Measurements from ENCODE around the gene NRXN3. TPM values are rescaled to one million over a fixed set of nuclear protein-coding genes. Genes with fewer than 3 reads are reported as not detected.

Gene NRXN3
- total and polyA plus RNA-seq, 2 of the 4 experiments (the other 2 are of a cell fraction), result 4.8 to 25.1 TPM

GRCh38 chr14:79482825-79483224, 1312.7 kb downstream of the NRXN3 start:
- no peak overlapping the region; the same call in 1 of the 2 replicates for H4K5ac ChIP-seq (ENCODE audit: low read depth, low read length)
- H2AK9ac ChIP-seq (replicated peaks; ENCODE audit: low read depth, low read length, poor library complexity), result no peak overlapping the region
- no peak overlapping the region for H3K14ac ChIP-seq (replicated peaks; ENCODE audit: low read depth, low read length)
- H2BK120ac ChIP-seq (ENCODE audit: low read depth, low read length), result no peak overlapping the region
- no peaks in the 10 kb centered on the region for H3K27me3 ChIP-seq (ENCODE audit: control insufficient read depth, insufficient read depth, low read length)
- H3K23ac ChIP-seq (ENCODE audit: low read depth, low read length), result no peak overlapping the region
- no peak overlapping the region for H3K4me3 ChIP-seq (ENCODE audit: insufficient read depth, low read depth, low read length)
- no peak overlapping the region for H3K56ac ChIP-seq (ENCODE audit: extremely low read depth, insufficient read depth, low read length)
- H2BK15ac ChIP-seq (ENCODE audit: low read depth, low read length), result no peak overlapping the region
- H4K8ac ChIP-seq (ENCODE audit: low read depth in 2 of 2, low read length in 2 of 2), result no peak overlapping the region
- no peaks in the 10 kb centered on the region for H4K20me1 ChIP-seq (ENCODE audit: insufficient read depth, low read length)
- H3K79me1 ChIP-seq (ENCODE audit: low read depth in 1 of 2, low read length in 2 of 2), result no peaks in the 10 kb centered on the region; a peak in 1 of 4 replicates
- no peaks in the 10 kb centered on the region for H3K9me3 ChIP-seq (ENCODE audit: control insufficient read depth, insufficient read depth, low read length)
- DNase-seq (no peak), ATAC-seq (ENCODE audit: low read depth) (no peak)
- no peak overlapping the region for H3K27ac ChIP-seq (ENCODE audit: insufficient read depth, low read length)
- in situ Hi-C loops (cut with MboI; ENCODE audit: low sequenced_read_pairs), result no loop called here
- H3K4me2 ChIP-seq (ENCODE audit: low read depth, low read length), result no peak overlapping the region
- ChIA-PET POLR2A (ENCODE audit: unreplicated experiment) (no interaction called here), CTCF (interaction anchor here (0.7 to 1.5 kb wide), 2 partner anchors 9 to 75 kb away, joined by 3 to 6 read pairs; no protein-coding TSS in a partner anchor)
- WGBS, 2 experiments (ENCODE audit: extremely low coverage in 2 of 2, insufficient read length in 1 of 2), result no CpG with 5 or more reads among the region's 1 CpG
- H3K4me1 ChIP-seq (ENCODE audit: control insufficient read depth, insufficient read depth, low read length), result no peaks in the 10 kb centered on the region; the same call in 1 of the 2 replicates
- no peak overlapping the region for H2AFZ ChIP-seq (replicated peaks; ENCODE audit: low read length, poor library complexity)
- no peak overlapping the region for H2AK5ac ChIP-seq (ENCODE audit: low read depth, low read length)
- intact Hi-C loops (cut with micrococcal nuclease), result no loop called here
- no TSS peak for BruUV-seq (replicated peaks)
- H2BK5ac ChIP-seq (ENCODE audit: low read depth, low read length, poor library complexity, severe bottlenecking), result no peak overlapping the region
- TF ChIP-seq RCOR1 (IDR thresholded peaks at IDR 0.05; ENCODE audit: insufficient replicate concordance, low read length) (no peak), SMC3 (IDR thresholded peaks at IDR 0.05; ENCODE audit: low read depth, low read length) (no peak), CEBPB (IDR thresholded peaks at IDR 0.05; ENCODE audit: low read depth, low read length) (no peak), MXI1 (IDR thresholded peaks at IDR 0.05; ENCODE audit: borderline replicate concordance, low read depth, low read length) (no peak), NFE2L2 (IDR thresholded peaks at IDR 0.05; ENCODE audit: low read depth, low read length) (no peak), ELK1 (IDR thresholded peaks at IDR 0.05; ENCODE audit: borderline replicate concordance, low read depth, low read length) (no peak), BHLHE40 (IDR thresholded peaks at IDR 0.05; ENCODE audit: low read depth, low read length) (no peak), RAD21 (IDR thresholded peaks at IDR 0.05; ENCODE audit: low read length) (no peak), RFX5 (IDR thresholded peaks at IDR 0.05; ENCODE audit: low read depth, low read length) (no peak), POLR2A (IDR thresholded peaks at IDR 0.05; ENCODE audit: low read depth, low read length) (no peak), MAFK (IDR thresholded peaks at IDR 0.05; ENCODE audit: low read depth, low read length) (no peak), MAZ (IDR thresholded peaks at IDR 0.05; ENCODE audit: borderline replicate concordance, low read depth, low read length) (no peak), FOS (IDR thresholded peaks at IDR 0.05; ENCODE audit: low read depth, low read length) (no peak), USF2 (IDR thresholded peaks at IDR 0.05; ENCODE audit: low read depth, low read length) (no peak), CHD1 (IDR thresholded peaks at IDR 0.05; ENCODE audit: low read depth, low read length) (no peak)
- TF ChIP-seq, protein P1, sequence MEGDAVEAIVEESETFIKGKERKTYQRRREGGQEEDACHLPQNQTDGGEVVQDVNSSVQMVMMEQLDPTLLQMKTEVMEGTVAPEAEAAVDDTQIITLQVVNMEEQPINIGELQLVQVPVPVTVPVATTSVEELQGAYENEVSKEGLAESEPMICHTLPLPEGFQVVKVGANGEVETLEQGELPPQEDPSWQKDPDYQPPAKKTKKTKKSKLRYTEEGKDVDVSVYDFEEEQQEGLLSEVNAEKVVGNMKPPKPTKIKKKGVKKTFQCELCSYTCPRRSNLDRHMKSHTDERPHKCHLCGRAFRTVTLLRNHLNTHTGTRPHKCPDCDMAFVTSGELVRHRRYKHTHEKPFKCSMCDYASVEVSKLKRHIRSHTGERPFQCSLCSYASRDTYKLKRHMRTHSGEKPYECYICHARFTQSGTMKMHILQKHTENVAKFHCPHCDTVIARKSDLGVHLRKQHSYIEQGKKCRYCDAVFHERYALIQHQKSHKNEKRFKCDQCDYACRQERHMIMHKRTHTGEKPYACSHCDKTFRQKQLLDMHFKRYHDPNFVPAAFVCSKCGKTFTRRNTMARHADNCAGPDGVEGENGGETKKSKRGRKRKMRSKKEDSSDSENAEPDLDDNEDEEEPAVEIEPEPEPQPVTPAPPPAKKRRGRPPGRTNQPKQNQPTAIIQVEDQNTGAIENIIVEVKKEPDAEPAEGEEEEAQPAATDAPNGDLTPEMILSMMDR (conservative IDR thresholded peaks at IDR 0.05; ENCODE audit: low read depth, low read length), result no peak
- no peak overlapping the region for H3K4ac ChIP-seq (ENCODE audit: low read depth, low read length)
- no peak overlapping the region for H4K91ac ChIP-seq (ENCODE audit: insufficient read depth, low read depth, low read length)
- peaks cover 3% of the 10 kb centered on the region; the same call in 1 of the 2 replicates for H3K9me1 ChIP-seq (ENCODE audit: insufficient read depth, low read length)
- no peak overlapping the region for H3K9ac ChIP-seq (ENCODE audit: low read depth, low read length)
- dilution Hi-C loops (cut with HindIII; ENCODE audit: low sequenced_read_pairs, unreplicated experiment), result no loop called here
- H3K36me3 ChIP-seq (ENCODE audit: control insufficient read depth, insufficient read depth, low read length), result no peaks in the 10 kb centered on the region
- H3K18ac ChIP-seq (ENCODE audit: low read depth, low read length), result no peak overlapping the region
- H2BK20ac ChIP-seq (ENCODE audit: low read depth, low read length), result no peak overlapping the region

Measured in IMR-90 (cell line).